Nephron progenitor cell (in vitro differentiated cells): Measurements from ENCODE around the gene FBXO38.
A peak's percentile ranks its signal among the peaks of the same experiment; 100 is the strongest.

Experiments
- DNase-seq: peaks from one replicate; pipeline ENCODE4 v3.0.0; 2021
- H3K27ac Mint-ChIP-seq: 2 replicates; pipeline ENCODE4 v1.8.0; 2021; ENCODE audit warnings: mild to moderate bottlenecking, moderate library complexity, mixed read lengths
- H3K27me3 Mint-ChIP-seq: 2 replicates; pipeline ENCODE4 v1.8.0; 2021; ENCODE audit warnings: mild to moderate bottlenecking, low read depth, mixed read lengths; ENCODE audit not compliant: poor library complexity
- H3K36me3 Mint-ChIP-seq: 2 replicates; pipeline ENCODE4 v1.8.0; 2021; ENCODE audit warnings: low read depth, mixed read lengths
- H3K4me1 Mint-ChIP-seq: 2 replicates; pipeline ENCODE4 v1.8.0; 2021; ENCODE audit warnings: mixed read lengths
- H3K4me3 Mint-ChIP-seq: 2 replicates; pipeline ENCODE4 v1.8.0; 2021; ENCODE audit warnings: mild to moderate bottlenecking, moderate library complexity, mixed read lengths
- H3K9me3 Mint-ChIP-seq: 2 replicates; pipeline ENCODE4 v1.8.0; 2021; ENCODE audit warnings: mild to moderate bottlenecking, moderate library complexity, mixed read lengths
- TF ChIP-seq, protein P1 (sequence below): fragments of 200-600 bp; sonication (generic); IDR thresholded peaks from 2 replicates; pipeline ENCODE4 v1.5.0; 2021; ENCODE audit warnings: antibody characterized with exemption

The FBXO38 gene

DNA sequence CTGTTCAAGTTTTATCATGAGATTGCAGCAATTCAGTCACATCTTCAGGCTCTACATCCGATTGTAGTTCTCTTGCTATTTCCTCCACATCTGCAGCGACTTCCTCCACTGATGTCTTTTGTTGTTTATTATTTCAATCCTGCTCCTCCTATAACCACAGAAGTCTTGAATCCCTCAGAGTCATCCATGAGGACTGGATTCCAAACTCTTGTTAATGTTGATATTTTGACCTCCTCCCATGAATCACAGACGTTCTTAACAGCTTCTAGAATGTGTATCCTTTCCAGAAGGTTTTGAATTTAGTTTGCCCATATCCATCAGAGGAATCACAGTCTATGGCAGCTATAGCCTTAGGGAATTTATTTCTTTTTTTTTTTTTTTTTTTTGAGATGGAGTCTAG, 3.6 kb downstream of the FBXO38 start:
- Mint-ChIP-seq H3K4me1 (peaks cover 56% of the 10 kb centered on the region), H3K4me3 (no peak overlapping the region), H3K9me3 (no peaks in the 10 kb centered on the region), H3K27ac (no peak overlapping the region), H3K36me3 (peaks cover 19% of the 10 kb centered on the region), H3K27me3 (no peaks in the 10 kb centered on the region)
- TF ChIP-seq, protein P1, sequence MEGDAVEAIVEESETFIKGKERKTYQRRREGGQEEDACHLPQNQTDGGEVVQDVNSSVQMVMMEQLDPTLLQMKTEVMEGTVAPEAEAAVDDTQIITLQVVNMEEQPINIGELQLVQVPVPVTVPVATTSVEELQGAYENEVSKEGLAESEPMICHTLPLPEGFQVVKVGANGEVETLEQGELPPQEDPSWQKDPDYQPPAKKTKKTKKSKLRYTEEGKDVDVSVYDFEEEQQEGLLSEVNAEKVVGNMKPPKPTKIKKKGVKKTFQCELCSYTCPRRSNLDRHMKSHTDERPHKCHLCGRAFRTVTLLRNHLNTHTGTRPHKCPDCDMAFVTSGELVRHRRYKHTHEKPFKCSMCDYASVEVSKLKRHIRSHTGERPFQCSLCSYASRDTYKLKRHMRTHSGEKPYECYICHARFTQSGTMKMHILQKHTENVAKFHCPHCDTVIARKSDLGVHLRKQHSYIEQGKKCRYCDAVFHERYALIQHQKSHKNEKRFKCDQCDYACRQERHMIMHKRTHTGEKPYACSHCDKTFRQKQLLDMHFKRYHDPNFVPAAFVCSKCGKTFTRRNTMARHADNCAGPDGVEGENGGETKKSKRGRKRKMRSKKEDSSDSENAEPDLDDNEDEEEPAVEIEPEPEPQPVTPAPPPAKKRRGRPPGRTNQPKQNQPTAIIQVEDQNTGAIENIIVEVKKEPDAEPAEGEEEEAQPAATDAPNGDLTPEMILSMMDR: no peak
- DNase-seq: no peak

DNA sequence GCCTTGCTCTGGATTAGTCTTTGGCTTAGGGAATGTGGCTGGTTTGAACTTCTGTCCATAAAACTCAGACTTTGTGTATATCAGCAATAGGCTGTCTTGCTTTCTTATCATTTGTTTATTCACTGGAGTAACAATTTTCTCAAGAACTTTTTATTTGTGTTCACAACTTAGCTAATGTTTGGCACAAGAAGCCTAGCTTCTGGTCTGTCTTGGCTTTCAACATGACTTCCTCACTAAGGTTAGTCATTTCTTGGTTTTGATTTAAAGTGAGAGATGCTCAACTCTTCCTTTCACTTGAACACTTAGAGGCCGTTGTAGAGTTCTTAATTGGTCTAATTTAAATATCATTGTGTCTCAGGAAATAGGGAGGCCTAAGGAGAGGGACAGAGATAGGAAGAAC, 4.9 kb downstream of the FBXO38 start:
- Mint-ChIP-seq H3K27ac (peak overlapping the region; percentile 2), H3K36me3 (peaks cover 19% of the 10 kb centered on the region)

DNA sequence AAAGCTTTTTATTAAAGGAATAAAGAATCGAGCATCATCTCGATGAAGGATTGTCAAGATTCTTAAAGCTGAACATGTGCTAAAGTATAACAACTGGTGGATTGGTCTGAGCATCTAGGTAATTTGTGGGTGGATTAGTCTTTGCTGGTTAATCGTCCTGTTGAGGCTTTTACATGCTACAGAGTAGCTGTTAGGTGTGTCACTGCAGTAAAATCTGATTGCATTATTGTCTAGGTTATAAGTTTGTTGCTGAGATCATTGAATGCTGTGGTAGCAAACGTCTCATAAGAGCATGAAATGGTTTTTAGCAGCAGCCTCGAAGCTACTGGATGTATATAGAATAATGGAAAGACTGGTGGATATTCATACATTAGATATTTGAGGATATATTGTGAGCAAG, 7.2 kb downstream of the FBXO38 start:
- DNase-seq: no peak
- TF ChIP-seq, protein P1: no peak
- Mint-ChIP-seq H3K9me3 (no peaks in the 10 kb centered on the region), H3K36me3 (peaks cover 18% of the 10 kb centered on the region), H3K4me1 (peaks cover 45% of the 10 kb centered on the region), H3K4me3 (no peak overlapping the region), H3K27me3 (no peaks in the 10 kb centered on the region), H3K27ac (no peak overlapping the region)

More for the DNA sequence above, 4.9 kb downstream of the FBXO38 start:
- Mint-ChIP-seq H3K27me3 (no peaks in the 10 kb centered on the region), H3K4me1 (peaks cover 58% of the 10 kb centered on the region), H3K4me3 (no peak overlapping the region), H3K9me3 (no peaks in the 10 kb centered on the region)
- no peak for DNase-seq
- TF ChIP-seq, protein P1: no peak

DNA sequence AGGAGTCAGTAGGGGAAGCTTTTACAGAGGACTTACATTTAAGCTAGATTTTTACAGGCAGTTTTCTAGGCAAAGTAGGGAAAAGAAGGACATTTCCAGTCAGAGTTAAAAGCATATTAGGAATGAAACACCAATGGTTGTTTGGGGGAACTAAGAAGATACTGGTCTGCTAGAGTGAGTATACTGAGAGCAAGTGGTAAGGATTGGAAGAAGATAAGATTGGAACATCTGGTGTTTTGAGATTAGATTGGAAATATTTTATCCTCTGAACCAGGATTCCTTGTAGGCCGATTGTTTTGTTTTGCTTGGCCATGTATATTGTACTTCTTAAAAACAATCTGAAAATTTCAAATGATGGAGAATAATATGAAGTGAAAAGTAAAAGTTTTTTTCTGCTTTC, 7.7 kb downstream of the FBXO38 start:
- peaks cover 18% of the 10 kb centered on the region for H3K36me3 Mint-ChIP-seq
- H3K4me1 Mint-ChIP-seq: peaks cover 40% of the 10 kb centered on the region
- H3K27ac Mint-ChIP-seq: no peak overlapping the region
- H3K27me3 Mint-ChIP-seq: no peaks in the 10 kb centered on the region
- no peak overlapping the region for H3K4me3 Mint-ChIP-seq
- no peak for DNase-seq
- TF ChIP-seq, protein P1: no peak
- H3K9me3 Mint-ChIP-seq: no peaks in the 10 kb centered on the region

DNA sequence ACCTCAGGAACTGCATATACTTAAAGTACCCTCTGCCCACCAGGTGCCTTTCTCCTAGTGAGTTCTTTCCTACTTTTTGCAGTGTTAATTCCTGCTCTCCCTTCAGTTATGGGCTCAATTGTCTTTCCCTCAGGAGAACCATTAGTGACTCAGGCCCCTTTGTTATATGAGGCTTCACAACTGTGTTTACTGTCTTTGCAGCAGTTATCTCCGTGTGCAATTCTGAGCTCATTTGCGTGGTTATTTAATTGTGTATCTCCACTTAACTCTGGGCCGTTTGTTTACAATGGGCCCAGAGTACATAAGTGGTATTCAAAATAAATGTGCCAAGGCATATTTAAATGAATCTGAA, 9.6 kb downstream of the FBXO38 start:
- TF ChIP-seq, protein P1: no peak
- no peaks in the 10 kb centered on the region for H3K9me3 Mint-ChIP-seq
- peaks cover 19% of the 10 kb centered on the region for H3K36me3 Mint-ChIP-seq
- H3K4me1 Mint-ChIP-seq: peaks cover 34% of the 10 kb centered on the region
- H3K27ac Mint-ChIP-seq: peak overlapping the region; percentile 56
- no peak for DNase-seq
- H3K27me3 Mint-ChIP-seq: no peaks in the 10 kb centered on the region
- H3K4me3 Mint-ChIP-seq: no peak overlapping the region

DNA sequence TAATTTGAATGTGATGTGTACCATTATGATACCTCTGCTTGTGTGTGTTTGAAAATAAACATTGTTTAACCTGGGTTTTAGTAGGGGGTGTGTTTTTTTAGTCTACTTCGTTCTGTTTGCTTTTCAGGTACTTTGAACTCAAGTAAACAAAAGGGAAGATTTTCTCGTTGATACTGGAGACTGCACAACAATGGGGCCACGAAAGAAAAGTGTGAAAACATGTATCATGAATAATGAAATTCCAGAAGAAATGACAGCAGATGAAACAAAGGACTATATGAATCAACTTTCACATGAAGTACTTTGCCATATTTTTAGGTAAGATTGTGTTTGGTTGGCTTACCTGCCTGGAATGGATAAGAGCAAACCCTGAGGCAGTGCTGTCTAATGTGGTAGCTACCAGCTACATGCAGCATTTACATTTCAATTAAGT, 10.8 kb downstream of the FBXO38 start:
- Mint-ChIP-seq H3K4me3 (no peak overlapping the region), H3K36me3 (peaks cover 25% of the 10 kb centered on the region), H3K9me3 (no peaks in the 10 kb centered on the region), H3K4me1 (peaks cover 34% of the 10 kb centered on the region), H3K27me3 (no peaks in the 10 kb centered on the region), H3K27ac (peak overlapping the region; percentile 15)
- DNase-seq: no peak
- TF ChIP-seq, protein P1: no peak
